ENCODE measurements around the gene AGAP2.
"Not testable (repeated sequence)": the region's sequence is repeated elsewhere in the genome, so short reads cannot be mapped to it uniquely, and the experiment has no call there.

AGAP2 gene

GRCh38 chr12:57738661-57739237 is at the start of gene AGAP2:
Gene AGAP2 (minus strand): TSS chr12:57738742. CDS start chr12:57738246, 496 bp downstream.
- no peak for DNase-seq (ENCODE audit: low read depth)

- no peak for DNase-seq (ENCODE audit: low read depth)
These were observed 45.3 kb upstream of the AGAP2 start for GRCh38 chr12:57783861-57784260.

DNA sequence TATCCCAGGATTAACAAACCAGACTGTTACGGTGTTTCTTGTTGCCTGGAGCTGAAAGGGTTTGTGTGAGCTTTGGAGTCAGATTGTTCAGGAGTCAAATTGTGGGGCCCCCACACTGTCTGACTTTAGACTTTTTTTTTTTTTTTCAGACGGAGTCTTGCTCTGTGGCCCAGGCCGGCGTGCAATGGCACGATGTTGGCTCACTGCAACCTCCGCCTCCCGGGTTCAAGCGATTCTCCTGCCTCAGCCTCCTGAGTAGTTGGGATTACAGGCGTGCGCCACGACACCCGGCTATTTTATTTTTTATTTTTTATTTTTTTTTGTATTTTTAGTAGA is 44.9 kb upstream of the AGAP2 start:
- DNase-seq (ENCODE audit: low read depth), result no peak

- peak; percentile 93 for DNase-seq (ENCODE audit: low read depth)
These were observed 44.3 kb upstream of the AGAP2 start, which contains the start of gene TSFM for GRCh38 chr12:57782608-57783465. Gene TSFM (plus strand): TSS chr12:57782787. CDS start chr12:57782802, 15 bp downstream.

- DNase-seq (ENCODE audit: low read depth), result no peak
These were observed 43.7 kb upstream of the AGAP2 start for GRCh38 chr12:57782243-57782607.

GRCh38 chr12:57781801-57782200 is 43.3 kb upstream of the AGAP2 start:
- DNase-seq (ENCODE audit: low read depth), result no peak

DNA sequence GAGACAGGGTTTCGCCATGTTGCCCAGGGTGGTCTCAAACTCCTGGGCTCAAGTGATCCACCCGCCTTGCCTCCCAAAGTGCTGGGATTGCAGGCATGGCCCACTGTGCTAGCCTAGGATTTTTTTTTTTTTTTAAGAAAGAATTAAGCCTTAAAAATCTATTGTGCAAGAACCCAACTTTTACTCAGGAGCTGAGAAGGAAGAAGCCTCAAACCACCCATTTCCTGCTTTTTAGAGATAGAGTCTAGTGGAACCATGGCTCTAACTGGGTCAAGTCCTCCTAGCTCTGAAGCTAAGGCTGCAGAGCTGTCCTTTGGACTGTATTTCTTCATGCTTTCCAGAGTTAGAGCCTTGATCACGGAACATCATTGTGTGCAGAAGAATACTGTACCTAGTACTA is 42.7 kb upstream of the AGAP2 start:
- no peak for DNase-seq (ENCODE audit: low read depth)

GRCh38 chr12:57780284-57780897 is 41.8 kb upstream of the AGAP2 start:
- no peak for DNase-seq (ENCODE audit: low read depth)

DNA sequence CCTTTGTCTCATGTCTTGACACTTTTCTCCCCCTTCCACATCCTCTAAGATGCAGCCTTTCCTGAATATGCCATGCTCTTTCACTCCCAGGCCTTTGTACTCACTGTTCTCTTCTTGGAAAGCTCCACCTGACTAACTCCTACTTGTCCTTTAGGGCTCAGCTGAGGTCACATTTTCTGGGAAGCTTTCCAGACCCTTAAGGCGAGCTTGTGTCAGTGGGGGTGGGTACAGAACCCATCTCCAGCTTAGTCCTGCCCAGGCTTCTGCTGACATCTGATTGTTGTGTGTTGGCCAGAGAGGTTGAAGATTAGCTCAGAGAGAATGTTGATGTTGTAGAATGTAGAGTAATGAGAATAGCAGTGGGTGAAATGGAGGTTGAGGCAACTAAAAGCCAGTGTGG is 41.2 kb upstream of the AGAP2 start:
- DNase-seq (ENCODE audit: low read depth), result no peak

- no peak for DNase-seq (ENCODE audit: low read depth)
These were observed 39.4 kb upstream of the AGAP2 start for GRCh38 chr12:57777911-57778310.

DNA sequence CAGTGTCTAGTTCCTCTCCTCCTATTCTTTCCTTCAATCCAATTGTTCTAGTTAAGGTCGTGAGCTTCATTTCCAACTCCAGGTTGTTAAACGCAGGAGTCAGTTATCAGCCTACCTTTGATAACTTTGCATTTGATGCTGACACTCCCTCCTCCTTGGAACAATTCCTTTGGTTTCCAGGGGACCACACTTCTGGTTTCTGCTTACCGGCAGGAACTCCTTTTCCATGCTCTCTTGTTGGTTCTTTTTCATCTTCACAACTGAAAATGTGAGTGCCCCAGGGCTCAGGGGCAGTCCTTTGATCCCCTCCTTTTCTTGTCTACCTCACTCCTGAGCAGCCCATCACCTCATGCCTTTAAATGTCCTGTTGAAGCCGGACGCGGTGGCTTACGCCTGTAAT is 38.8 kb upstream of the AGAP2 start:
- no peak for DNase-seq (ENCODE audit: low read depth)

GRCh38 chr12:57776247-57776587 is 37.7 kb upstream of the AGAP2 start:
- DNase-seq (ENCODE audit: low read depth), result no peak

- DNase-seq (ENCODE audit: low read depth), result no peak
These were observed 37.2 kb upstream of the AGAP2 start for GRCh38 chr12:57775563-57776246.

DNA sequence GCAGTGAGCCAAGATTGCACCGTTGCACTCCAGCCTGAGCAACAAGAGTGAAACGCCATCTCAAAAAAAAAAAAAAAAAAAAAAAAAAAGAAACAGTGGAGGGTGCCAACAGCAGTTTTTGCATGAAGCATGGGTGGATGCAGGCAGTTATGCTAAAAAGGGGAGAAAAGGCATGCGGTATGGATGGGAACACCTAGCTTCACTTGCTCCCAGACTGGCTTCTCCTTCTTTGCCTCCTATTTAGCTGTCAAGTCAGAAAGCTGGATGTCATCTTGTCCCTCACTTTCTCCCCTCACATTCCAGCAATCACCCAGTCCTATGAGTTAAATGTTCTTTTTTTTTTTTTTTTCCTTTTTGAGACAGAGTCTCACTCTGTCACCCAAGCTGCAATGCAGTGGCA is 36.5 kb upstream of the AGAP2 start:
- DNase-seq (ENCODE audit: low read depth), result no peak

DNA sequence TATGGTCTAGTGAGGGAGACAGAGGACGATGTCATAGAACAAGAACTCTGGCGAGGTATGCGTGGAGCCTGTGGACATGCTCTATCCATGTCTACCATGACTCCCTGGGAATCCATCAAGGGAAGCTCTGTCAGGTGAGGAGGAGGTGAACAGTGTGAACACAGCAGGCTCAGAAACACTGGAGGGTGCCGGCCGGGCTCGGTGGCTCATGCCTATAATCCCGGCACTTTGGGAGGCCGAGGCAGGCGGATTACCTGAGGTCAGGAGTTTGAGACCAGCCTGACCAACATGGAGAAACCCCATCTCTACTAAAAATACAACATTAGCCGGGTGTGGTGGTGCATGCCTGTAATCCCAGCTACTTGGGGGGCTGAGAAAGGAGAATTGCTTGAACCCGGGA is 36.1 kb upstream of the AGAP2 start:
- not testable (repeated sequence) for DNase-seq (ENCODE audit: low read depth)

GRCh38 chr12:57772429-57773322 is 34.1 kb upstream of the AGAP2 start, which contains the start of gene EEF1AKMT3:
Gene EEF1AKMT3 (plus strand): TSS chr12:57772614. CDS start chr12:57772725, 111 bp downstream.
- DNase-seq (ENCODE audit: low read depth), result peak; percentile 39

DNA sequence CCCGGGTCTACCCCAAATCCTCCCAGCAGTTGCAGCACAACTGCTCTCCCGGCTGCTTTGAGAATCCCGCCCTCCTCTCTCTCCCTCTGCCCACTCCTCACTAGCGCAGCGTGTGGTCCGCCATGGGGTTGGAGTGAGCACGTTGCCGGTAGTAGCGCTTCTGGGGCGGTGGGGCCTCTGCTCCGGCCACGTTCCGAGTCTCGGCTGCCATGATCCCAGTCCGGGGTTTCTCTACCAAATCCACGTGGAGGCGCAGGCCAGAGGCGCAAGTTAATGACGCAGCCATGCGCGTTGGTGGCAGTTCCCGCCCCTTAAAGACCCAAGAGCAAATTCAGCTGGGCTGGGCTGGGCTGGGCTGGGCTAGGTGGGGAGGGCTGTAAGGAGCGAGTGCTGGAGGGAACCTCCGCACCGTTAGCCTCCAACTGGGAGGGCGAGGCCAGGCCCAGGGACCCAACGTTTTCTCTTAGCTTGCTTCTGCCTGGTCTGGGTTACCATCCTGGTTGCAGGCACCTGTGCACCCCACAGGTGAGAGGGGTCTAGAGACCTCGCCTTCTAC is 33.4 kb upstream of the AGAP2 start, which contains the start of gene METTL1:
Gene METTL1, minus strand, starts transcription at position 233 of the 556 bp plus-strand sequence. Its CDS starts 22 bp downstream, at position 211.
- DNase-seq (ENCODE audit: low read depth), result peak; percentile 93

- peak; percentile 84 for DNase-seq (ENCODE audit: low read depth)
These were observed 32.8 kb upstream of the AGAP2 start for GRCh38 chr12:57771236-57771872.

GRCh38 chr12:57770734-57771133 is 32.2 kb upstream of the AGAP2 start:
- DNase-seq (ENCODE audit: low read depth), result no peak

- no peak for DNase-seq (ENCODE audit: low read depth)
These were observed 31.1 kb upstream of the AGAP2 start for GRCh38 chr12:57769594-57769993.

DNA sequence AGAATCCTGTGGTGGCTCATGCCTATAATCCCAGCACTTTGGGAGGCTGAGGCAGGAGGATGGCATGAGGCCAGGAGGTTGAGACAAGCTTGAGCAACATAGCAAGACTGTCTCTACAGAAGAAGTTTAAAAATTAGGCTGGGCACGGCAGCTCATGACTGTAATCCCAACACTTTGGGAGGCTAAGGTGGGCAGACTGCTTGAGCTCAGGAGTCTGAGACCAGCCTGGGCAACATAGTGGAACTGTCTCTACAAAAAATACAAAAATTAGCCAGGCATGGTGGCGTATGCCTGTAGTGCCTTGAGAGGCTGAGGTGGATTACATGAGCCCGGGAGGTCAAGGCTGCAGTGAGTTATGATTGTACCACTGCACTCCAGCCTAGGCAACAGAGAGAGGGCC is 29.3 kb upstream of the AGAP2 start:
- no peak for DNase-seq (ENCODE audit: low read depth)

Data from fibroblast of gingiva (primary cell).